DMS153 treated with DMSO at 0.1 percent for 48 hours (cell line): ENCODE data around the gene POLD3.

Experiments
- DNase-seq: peaks from one replicate; lab custom pipeline; 2025; ENCODE audit not compliant: unreplicated experiment; lab: John Stamatoyannopoulos, UW

The POLD3 gene

GRCh38 chr11:74672332-74672955, 80.1 kb downstream of the POLD3 start:
- no peak for DNase-seq

GRCh38 chr11:74672956-74673692, 80.7 kb downstream of the POLD3 start:
- no peak for DNase-seq

GRCh38 chr11:74673693-74674360, 81.4 kb downstream of the POLD3 start:
- DNase-seq = no peak

- DNase-seq = no peak
Observed at GRCh38 chr11:74675761-74676160, 83.4 kb downstream of the POLD3 start.

- no peak for DNase-seq
Observed at GRCh38 chr11:74676596-74676995, 84.2 kb downstream of the POLD3 start.

- DNase-seq = no peak
Observed at GRCh38 chr11:74677131-74677530, 84.7 kb downstream of the POLD3 start.

- no peak for DNase-seq
Observed at GRCh38 chr11:74678041-74678440, 85.7 kb downstream of the POLD3 start.

- DNase-seq = no peak
Observed at GRCh38 chr11:74678591-74679512, 86.5 kb downstream of the POLD3 start.

- DNase-seq = no peak
Observed at GRCh38 chr11:74679513-74679865, 87.1 kb downstream of the POLD3 start.

- no peak for DNase-seq
Observed at GRCh38 chr11:74680035-74680671, 87.8 kb downstream of the POLD3 start.

- DNase-seq = no peak
Observed at GRCh38 chr11:74680703-74681531, 88.5 kb downstream of the POLD3 start.

- DNase-seq = peak; percentile 5
Observed at GRCh38 chr11:74681686-74682651, 89.6 kb downstream of the POLD3 start.

GRCh38 chr11:74682731-74683278, 90.4 kb downstream of the POLD3 start:
- no peak for DNase-seq

- no peak for DNase-seq
Observed at GRCh38 chr11:74683279-74683871, 91.0 kb downstream of the POLD3 start.

GRCh38 chr11:74683941-74684481, 91.6 kb downstream of the POLD3 start:
- DNase-seq = no peak

- no peak for DNase-seq
Observed at GRCh38 chr11:74684661-74685060, 92.3 kb downstream of the POLD3 start.

GRCh38 chr11:74685338-74685737, 93.0 kb downstream of the POLD3 start:
- DNase-seq = no peak

GRCh38 chr11:74685905-74686304, 93.5 kb downstream of the POLD3 start:
- no peak for DNase-seq
